ENCODE data around the gene KRT72.

Gene KRT72

GRCh38 chr12:52630008-52630500 lies 28.8 kb upstream of the KRT72 start:
- TF ChIP-seq ZFX (IDR thresholded peaks at IDR 0.05) (no peak), CTCF (conservative IDR thresholded peaks at IDR 0.05) (no peak)
- H3K27ac ChIP-seq, result peak overlapping the region; percentile 69

GRCh38 chr12:52629281-52630007 lies 28.2 kb upstream of the KRT72 start:
- H3K27ac ChIP-seq, result peak overlapping the region; percentile 69
- TF ChIP-seq ZFX (IDR thresholded peaks at IDR 0.05) (no peak), CTCF (conservative IDR thresholded peaks at IDR 0.05) (no peak)

GRCh38 chr12:52628841-52629240 lies 27.6 kb upstream of the KRT72 start:
- TF ChIP-seq ZFX (IDR thresholded peaks at IDR 0.05) (no peak), CTCF (conservative IDR thresholded peaks at IDR 0.05) (no peak)
- peak overlapping the region; percentile 76; the same call in 1 of the 2 replicates for H3K27ac ChIP-seq

- TF ChIP-seq ZFX (IDR thresholded peaks at IDR 0.05) (no peak), CTCF (conservative IDR thresholded peaks at IDR 0.05) (no peak)
- peak overlapping the region; percentile 76; the same call in 1 of the 2 replicates for H3K27ac ChIP-seq
Measured at GRCh38 chr12:52628111-52628507, 26.8 kb upstream of the KRT72 start.

- TF ChIP-seq ZFX (IDR thresholded peaks at IDR 0.05), result no peak
- TF ChIP-seq CTCF (conservative IDR thresholded peaks at IDR 0.05), result no peak
- peak overlapping the region; percentile 76 for H3K27ac ChIP-seq
Measured at GRCh38 chr12:52627395-52628110, 26.3 kb upstream of the KRT72 start.

GRCh38 chr12:52622349-52622748 lies 21.1 kb upstream of the KRT72 start:
- TF ChIP-seq CTCF (conservative IDR thresholded peaks at IDR 0.05) (no peak), ZFX (IDR thresholded peaks at IDR 0.05) (no peak)
- no peak overlapping the region for H3K27ac ChIP-seq

- no peak overlapping the region for H3K27ac ChIP-seq
Measured at GRCh38 chr12:52618866-52619265, 17.6 kb upstream of the KRT72 start.

More at GRCh38 chr12:52618866-52619265, 17.6 kb upstream of the KRT72 start:
- TF ChIP-seq CTCF (conservative IDR thresholded peaks at IDR 0.05), result no peak
- TF ChIP-seq ZFX (IDR thresholded peaks at IDR 0.05), result no peak
